Activated T-cell treated with anti-CD3 and anti-CD28 coated beads, Interleukin-2, amount 50 U/mL, for 72 hours (primary cell): ENCODE data around the gene INO80E. TPM values are rescaled to one million over a fixed set of nuclear protein-coding genes. Genes with fewer than 3 reads are reported as not detected.
"Not testable (repeated sequence)": the region's sequence is repeated elsewhere in the genome, so short reads cannot be mapped to it uniquely, and the experiment has no call there.

Experiments used
- ATAC-seq, 2 donors: fragments of 150-1000 bp; cut with Tn5 transposase; replicated peaks in 1 of 2; 2 replicates each; pipeline ENCODE4 v1.10.0; 2021; ENCODE audit warnings: moderate library complexity in 2 of 2, mild to moderate bottlenecking in 1 of 2
- DNase-seq, 2 donors: peaks; one replicate each; pipeline ENCODE4 v3.0.0; 2021 to 2022; ENCODE audit warnings: mixed read lengths in 1 of 2
- H3K27ac Mint-ChIP-seq: one replicate; pipeline ENCODE4 v1.8.0; 2022; ENCODE audit warnings: mild to moderate bottlenecking, moderate library complexity, mixed read lengths
- H3K27me3 Mint-ChIP-seq: one replicate; pipeline ENCODE4 v1.8.0; 2022; ENCODE audit warnings: low read depth, mixed read lengths
- H3K36me3 Mint-ChIP-seq, 2 donors: one replicate each; pipeline ENCODE4 v1.8.0; 2022; ENCODE audit warnings: mixed read lengths in 2 of 2, mild to moderate bottlenecking in 1 of 2; ENCODE audit not compliant: insufficient read depth in 2 of 2
- H3K4me1 Mint-ChIP-seq: one replicate; pipeline ENCODE4 v1.8.0; 2022; ENCODE audit warnings: low read depth, mixed read lengths
- H3K4me3 Mint-ChIP-seq, 2 donors: one replicate each; pipeline ENCODE4 v1.8.0; 2022; ENCODE audit warnings: mild to moderate bottlenecking in 2 of 2, mixed read lengths in 2 of 2, moderate library complexity in 2 of 2
- H3K9me3 Mint-ChIP-seq, 2 donors: one replicate each; pipeline ENCODE4 v1.8.0; 2022; ENCODE audit warnings: mixed read lengths in 2 of 2
- total RNA-seq, 2 donors: library from RNA; stranded (reverse); gene quantifications; one replicate each; pipeline ENCODE4 v1.2.3, GENCODE V29; 2022

The INO80E gene
- total RNA-seq, 2 donors from 2014 or later: 98.5 to 116 TPM

DNA sequence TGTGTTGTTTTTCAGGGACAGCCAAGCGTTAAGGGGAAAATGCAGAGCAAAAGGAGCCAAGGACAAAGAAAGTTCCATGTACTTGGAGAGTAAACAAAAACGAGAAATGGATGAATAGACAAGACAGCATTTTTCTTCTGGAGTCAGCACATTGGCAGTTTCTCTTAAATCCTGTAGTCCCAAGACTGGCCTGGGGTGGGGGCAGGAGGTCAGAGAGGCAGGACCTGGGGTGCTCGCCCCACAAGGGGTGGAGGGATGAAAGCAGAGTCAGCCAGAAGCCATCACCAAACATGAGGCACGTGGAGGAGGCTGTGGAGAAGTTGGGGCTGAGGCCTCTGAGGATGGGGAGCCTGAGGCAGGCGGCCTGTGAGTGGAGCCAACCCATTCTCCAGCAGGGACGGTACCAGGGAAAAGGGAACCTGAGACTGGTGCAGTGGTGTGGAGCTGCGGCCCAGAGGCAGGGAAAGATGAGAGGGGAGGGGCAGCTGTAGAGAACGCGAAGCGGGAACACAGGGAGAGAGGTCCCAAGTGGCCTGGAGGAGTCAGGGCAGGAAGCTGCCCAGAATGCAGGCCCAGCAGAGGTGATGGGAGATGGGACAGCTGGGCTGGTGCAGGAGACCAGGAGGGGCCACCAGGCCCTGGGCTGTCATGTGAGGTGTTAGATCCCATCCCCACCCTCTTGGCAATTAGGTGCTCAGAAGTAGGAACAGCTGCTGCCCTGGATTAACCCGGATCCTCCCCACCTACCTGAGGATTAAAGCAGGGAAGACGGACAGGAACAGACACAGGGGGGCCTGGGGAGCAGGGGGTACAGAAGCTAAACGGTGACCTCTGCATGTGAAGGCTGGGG lies 31.8 kb downstream of the INO80E start:
- H3K4me3 Mint-ChIP-seq: no peak overlapping the region
- H3K27me3 Mint-ChIP-seq: peaks cover 47% of the 10 kb centered on the region
- no peaks in the 10 kb centered on the region for H3K36me3 Mint-ChIP-seq
- no peak overlapping the region for H3K27ac Mint-ChIP-seq
- ATAC-seq (no peak), DNase-seq (no peak)
- no peaks in the 10 kb centered on the region for H3K9me3 Mint-ChIP-seq
- peaks cover 13% of the 10 kb centered on the region for H3K4me1 Mint-ChIP-seq

DNA sequence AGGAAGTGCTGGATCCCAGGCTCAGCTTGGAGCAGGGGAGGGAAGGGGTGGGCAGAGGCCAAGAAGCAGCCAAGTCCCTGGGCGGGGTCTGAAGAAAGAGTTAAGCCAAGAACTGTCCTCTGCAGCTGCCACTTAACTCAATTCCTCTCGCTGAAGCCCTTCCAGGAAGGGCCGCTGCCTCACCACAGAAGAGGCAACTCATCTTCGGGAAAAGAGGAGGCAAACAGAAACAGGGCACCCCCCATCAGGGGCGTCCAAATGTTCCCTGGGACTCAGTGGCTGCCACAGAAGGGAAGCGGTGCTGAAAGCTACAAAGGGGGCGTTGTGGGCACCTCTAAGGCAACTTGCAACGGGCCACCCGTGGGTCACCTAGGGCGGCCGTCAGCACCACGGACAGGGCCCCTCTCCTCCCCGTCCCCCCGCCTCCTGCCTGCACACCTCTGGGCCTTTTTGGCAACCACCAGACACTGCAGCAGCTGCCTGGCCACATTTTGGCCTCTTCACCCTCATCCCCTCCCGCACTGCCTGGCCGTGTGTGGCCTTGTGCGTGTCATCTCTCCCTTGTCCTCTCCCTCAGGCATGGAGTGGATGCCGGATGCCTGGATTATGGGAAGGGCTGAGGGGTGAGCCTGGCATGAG lies 32.5 kb downstream of the INO80E start:
- ATAC-seq (no peak), DNase-seq (peak; percentile 41)
- H3K27me3 Mint-ChIP-seq: peaks cover 47% of the 10 kb centered on the region
- no peak overlapping the region for H3K27ac Mint-ChIP-seq
- no peak overlapping the region for H3K4me3 Mint-ChIP-seq
- H3K36me3 Mint-ChIP-seq: no peaks in the 10 kb centered on the region
- peaks cover 13% of the 10 kb centered on the region for H3K4me1 Mint-ChIP-seq
- H3K9me3 Mint-ChIP-seq: no peaks in the 10 kb centered on the region

DNA sequence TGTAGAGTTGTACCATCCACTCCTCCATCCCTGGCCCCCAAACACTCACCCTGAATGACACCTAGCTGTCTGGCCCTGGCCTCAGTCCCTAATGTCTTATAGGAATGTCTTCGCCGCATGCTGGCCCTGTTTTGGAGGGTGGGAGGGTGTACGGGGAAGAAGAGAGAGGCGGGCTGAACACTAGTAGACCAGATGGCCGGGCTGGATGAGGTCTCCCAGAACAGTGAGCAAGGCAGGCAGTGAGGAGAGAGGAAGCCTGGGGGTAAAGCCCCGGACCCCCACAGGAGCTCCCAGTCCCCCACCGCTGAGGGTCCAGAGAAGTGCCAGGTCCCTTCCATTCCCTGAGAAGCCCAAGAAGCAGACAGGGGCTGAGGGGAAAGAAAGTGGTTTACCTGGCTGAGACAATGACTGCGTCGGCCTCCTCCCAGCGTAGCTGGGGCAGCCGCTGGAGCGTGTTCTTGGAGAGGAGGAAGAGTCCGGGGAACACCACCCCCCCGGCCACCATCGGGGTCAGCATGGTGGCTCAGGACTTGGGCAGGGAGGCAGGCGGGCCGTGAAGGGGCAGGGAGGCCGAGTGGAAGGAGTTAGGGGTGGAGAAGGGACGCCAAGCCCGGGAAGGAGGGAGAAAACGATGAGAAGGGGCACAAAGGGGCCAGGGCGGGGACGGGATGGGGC lies 34.1 kb downstream of the INO80E start:
- Mint-ChIP-seq H3K36me3 (no peaks in the 10 kb centered on the region), H3K4me1 (peaks cover 13% of the 10 kb centered on the region), H3K27ac (no peak overlapping the region), H3K9me3 (no peaks in the 10 kb centered on the region), H3K27me3 (peaks cover 47% of the 10 kb centered on the region), H3K4me3 (peak overlapping the region in 1 of 2 donors; percentile 39)
- DNase-seq (no peak), ATAC-seq (no peak)

DNA sequence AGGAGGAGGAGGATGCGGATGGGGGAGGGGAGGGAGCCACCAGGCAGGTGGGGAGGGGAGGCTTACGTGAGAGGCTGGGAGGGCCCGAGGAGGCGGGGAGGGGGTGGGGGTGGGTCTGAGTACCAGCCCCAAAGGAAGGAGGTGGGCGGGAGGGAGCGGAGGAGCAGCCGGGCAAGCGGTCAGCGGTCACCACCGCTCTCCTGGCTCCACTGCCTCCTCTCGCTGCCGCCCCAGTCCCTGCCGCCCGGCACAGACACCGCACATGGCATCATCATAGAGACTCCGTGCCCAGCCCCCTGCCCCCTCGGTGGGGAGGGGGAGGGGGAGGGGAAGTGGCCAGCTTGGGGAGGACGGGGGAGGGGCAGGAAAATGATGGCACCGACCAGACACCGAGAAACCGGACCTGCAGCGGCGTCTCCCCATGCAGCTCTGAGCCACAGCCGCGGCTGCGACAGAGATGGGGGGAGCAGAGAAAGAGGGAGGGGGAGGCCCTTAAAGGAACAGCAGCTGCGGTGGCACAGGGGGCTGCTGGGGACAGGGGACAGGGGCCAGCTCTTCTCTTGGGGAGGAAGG lies 34.9 kb downstream of the INO80E start, which contains the start of gene TLCD3B:
TLCD3B (minus strand) TSS at position 431 of the 573 bp plus-strand sequence. CDS start 744 bp downstream, outside the sequence.
- peaks cover 13% of the 10 kb centered on the region for H3K4me1 Mint-ChIP-seq
- no peaks in the 10 kb centered on the region for H3K36me3 Mint-ChIP-seq
- H3K4me3 Mint-ChIP-seq: peak within 1 kb of the TSS; percentile 39 to 63
- H3K9me3 Mint-ChIP-seq: no peaks in the 10 kb centered on the region
- H3K27ac Mint-ChIP-seq: no peak within 1 kb of the TSS
- ATAC-seq (peak in 1 of 2 donors; percentile 17), DNase-seq (no peak)
- H3K27me3 Mint-ChIP-seq: peaks cover 53% of the 10 kb centered on the region

DNA sequence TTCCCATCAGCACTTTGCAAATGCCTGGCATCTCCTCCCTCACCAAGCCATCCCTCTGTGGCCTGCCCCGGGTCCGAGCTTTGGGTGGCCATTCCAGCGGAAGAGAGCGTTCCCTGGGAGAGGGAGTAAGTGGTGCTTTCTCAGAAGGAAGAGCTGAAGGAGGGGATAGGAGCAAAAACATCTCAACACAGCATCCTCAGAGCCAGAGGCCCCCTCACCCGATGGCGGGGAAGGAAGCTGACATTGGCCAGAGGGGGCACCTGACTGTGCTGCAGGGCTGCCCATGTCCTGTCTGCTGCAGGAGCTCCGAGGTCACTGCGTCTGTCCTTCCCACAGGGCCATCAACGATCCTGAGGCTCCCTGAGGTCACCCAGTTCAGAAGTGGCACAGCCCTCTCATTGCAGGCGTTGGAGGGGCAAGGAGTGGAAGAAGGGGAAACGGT lies 35.5 kb downstream of the INO80E start:
- no peaks in the 10 kb centered on the region for H3K36me3 Mint-ChIP-seq
- ATAC-seq (no peak), DNase-seq (no peak)
- no peak overlapping the region for H3K27ac Mint-ChIP-seq
- H3K4me1 Mint-ChIP-seq: peaks cover 13% of the 10 kb centered on the region
- H3K9me3 Mint-ChIP-seq: no peaks in the 10 kb centered on the region
- H3K4me3 Mint-ChIP-seq: no peak overlapping the region
- H3K27me3 Mint-ChIP-seq: peaks cover 53% of the 10 kb centered on the region

DNA sequence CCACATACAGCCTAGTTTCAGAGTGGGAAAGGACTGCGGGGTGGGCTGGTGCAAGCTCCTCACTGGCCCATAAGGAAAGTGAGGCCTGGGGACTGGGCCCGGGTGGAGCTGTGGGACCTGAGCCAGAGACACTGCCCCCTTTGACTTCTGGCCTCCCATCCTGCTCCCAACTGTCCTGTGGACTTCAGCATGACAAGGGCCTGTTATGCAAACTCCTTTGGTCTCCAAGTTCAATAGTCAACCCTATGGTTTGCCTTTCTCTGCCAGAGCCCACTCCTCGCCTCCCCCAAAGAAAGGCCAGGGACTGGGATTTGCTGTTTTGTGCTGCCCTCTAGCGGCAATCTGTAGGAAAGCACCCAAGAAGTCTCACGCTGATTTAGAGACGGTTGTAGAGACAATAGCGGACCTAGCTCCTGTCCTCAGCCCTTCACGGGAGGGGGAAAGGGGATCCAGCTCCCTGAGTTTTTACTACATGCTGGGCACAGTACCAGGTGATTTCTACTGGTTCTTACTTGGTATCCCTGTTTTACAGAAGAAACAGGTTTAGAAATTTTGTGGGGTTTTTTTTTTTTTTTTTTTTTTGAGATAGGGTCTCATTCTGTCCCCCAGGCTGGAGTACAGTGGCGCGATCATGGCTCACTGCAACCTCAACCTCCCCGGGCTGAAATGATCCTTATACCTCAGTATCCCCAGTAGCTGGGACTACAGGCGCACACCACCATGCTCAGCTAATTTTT lies 36.2 kb downstream of the INO80E start:
- H3K9me3 Mint-ChIP-seq: no peaks in the 10 kb centered on the region
- H3K4me3 Mint-ChIP-seq: peak overlapping the region; percentile 36 to 63
- H3K27ac Mint-ChIP-seq: no peak overlapping the region
- DNase-seq: peak; percentile 64 to 72
- peaks cover 45% of the 10 kb centered on the region for H3K27me3 Mint-ChIP-seq
- H3K36me3 Mint-ChIP-seq: no peaks in the 10 kb centered on the region
- H3K4me1 Mint-ChIP-seq: peaks cover 13% of the 10 kb centered on the region
- ATAC-seq: peak; percentile 52 to 61

DNA sequence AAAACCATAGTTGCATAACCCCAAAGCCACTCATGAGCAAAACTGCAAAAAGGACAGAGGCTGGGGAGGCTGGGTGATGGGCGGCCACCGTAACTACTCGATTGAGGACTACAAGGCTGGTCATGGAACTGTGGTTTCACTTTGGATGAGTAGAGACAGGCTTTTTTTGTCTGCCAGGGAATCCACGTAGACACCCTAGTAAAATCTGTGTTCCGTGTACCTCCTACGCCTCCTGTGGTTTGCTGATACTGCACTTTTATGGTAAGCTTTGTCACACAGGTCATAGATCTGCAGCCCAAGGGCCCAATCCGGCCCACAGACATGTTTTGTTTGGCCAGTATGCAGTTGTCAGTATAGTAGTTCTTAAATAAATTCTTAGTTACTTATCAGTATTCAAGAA lies 37.2 kb downstream of the INO80E start:
- DNase-seq (peak; percentile 33 to 43), ATAC-seq (peak; percentile 63 to 84)
- Mint-ChIP-seq H3K9me3 (no peaks in the 10 kb centered on the region), H3K27ac (no peak overlapping the region), H3K4me3 (peak overlapping the region in 1 of 2 donors; percentile 41), H3K27me3 (peaks cover 35% of the 10 kb centered on the region), H3K36me3 (no peaks in the 10 kb centered on the region), H3K4me1 (peaks cover 13% of the 10 kb centered on the region)

DNA sequence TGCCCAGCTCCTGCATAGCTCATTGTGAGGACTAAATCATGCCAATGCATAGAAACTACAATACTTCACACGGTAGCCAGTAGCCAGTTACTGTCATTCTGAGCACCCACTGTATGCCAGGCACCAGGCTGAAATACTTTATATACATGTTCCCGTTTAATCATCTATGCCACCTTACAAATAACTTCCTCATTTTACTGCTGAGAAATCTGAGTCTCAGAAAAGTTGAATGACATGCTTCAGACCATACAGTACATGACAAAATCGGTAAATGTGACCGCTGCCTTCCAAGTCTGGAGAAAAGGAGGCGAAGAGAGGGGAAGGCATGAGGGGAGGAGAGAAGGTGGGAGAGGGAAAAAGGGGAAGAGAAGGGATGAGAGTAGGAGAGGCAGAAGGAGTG lies 44.2 kb downstream of the INO80E start:
- no peak overlapping the region for H3K4me3 Mint-ChIP-seq
- peaks cover 5% of the 10 kb centered on the region for H3K4me1 Mint-ChIP-seq
- ATAC-seq: no peak
- no peak overlapping the region for H3K27ac Mint-ChIP-seq
- no peak for DNase-seq
- peaks cover 14% of the 10 kb centered on the region for H3K27me3 Mint-ChIP-seq
- H3K9me3 Mint-ChIP-seq: no peaks in the 10 kb centered on the region
- H3K36me3 Mint-ChIP-seq: no peaks in the 10 kb centered on the region

DNA sequence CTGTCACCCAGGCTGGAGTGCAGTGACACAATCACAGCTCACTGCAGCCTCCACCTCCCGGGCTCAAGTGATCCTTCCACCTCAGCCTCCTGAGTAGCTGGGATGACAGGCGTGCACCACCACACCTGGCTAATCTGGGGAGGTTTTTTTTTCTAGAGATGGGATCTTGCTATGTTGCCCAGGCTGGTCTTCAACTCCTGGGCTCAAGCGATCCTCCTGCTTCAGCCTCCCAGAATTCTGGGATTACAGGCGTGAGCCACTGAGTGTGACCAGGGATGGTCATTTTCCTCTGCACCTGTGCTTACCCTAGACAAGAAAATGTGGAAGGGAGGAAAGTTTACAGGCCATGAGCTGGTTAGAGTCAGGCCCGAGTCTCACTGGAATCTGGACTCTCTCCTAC lies 44.6 kb downstream of the INO80E start:
- not testable (repeated sequence) for H3K4me3 Mint-ChIP-seq, H3K4me1 Mint-ChIP-seq, H3K9me3 Mint-ChIP-seq, DNase-seq, H3K27ac Mint-ChIP-seq, ATAC-seq, H3K36me3 Mint-ChIP-seq
- H3K27me3 Mint-ChIP-seq: peaks cover 14% of the 10 kb centered on the region

DNA sequence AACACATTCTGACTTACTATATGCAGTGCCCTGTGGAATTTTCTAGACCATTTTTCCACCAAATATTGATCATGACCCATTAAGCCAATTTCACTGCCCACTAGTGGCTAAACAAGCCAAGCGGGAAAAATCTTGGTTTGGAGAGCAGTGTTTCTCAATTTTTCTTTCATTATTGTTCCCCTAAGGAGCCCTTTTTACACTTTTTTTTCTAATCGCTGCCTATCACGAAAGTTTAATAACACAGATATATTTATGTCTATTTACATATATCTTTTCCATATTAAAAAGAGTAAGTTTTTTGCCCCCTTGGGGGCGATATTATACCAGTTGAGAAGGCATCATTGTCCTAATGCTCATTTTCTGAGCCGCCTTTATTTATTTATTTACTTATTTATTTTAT lies 45.8 kb downstream of the INO80E start:
- DNase-seq (no peak), ATAC-seq (no peak)
- Mint-ChIP-seq H3K9me3 (no peaks in the 10 kb centered on the region), H3K27ac (no peak overlapping the region), H3K27me3 (peaks cover 12% of the 10 kb centered on the region), H3K4me1 (peaks cover 8% of the 10 kb centered on the region), H3K36me3 (no peaks in the 10 kb centered on the region), H3K4me3 (no peak overlapping the region)

DNA sequence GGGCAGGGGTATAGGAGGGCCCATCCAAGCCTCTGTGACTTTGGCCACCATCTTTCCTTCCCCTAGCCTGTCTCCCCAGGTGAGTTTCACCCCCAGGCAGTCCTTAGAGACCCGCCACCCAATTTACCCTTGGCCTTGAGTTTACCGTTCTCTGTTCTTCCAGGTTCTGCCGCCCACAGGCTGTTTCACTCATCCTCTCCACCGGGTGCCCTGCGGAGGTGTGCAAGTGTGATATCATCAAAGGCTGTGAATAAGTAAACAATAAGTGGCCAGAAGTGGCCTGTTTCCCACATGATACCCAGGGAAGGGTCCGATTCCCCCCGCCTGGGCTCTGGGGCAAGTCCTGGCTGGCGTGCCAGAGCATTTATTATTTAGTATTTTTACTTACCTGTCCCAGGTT lies 50.1 kb downstream of the INO80E start:
- no peak overlapping the region for H3K4me3 Mint-ChIP-seq
- peak in 1 of 2 donors; percentile 30 for ATAC-seq
- H3K4me1 Mint-ChIP-seq: peaks cover 13% of the 10 kb centered on the region
- no peaks in the 10 kb centered on the region for H3K9me3 Mint-ChIP-seq
- DNase-seq: no peak
- peaks cover 6% of the 10 kb centered on the region for H3K27me3 Mint-ChIP-seq
- H3K36me3 Mint-ChIP-seq: no peaks in the 10 kb centered on the region
- no peak overlapping the region for H3K27ac Mint-ChIP-seq

DNA sequence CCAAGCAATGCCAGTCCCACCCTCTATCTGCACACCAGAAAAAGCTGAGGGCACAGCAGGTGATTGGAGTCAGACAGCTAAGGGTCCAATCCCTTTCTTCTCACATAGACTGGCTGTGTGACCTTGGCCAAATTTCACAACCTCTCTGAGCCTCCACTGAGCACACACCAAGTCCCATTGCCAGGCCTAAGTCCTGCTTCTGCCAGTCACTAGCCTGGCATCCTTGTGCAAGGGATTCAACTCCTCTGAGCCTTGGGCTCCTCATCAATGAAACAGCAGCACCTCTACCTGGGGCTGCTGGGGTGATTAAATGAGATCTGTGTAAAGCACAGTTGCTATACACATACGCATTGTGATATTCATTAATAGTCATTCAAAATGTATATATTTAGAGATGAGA lies 50.5 kb downstream of the INO80E start:
- H3K4me3 Mint-ChIP-seq: no peak overlapping the region
- no peaks in the 10 kb centered on the region for H3K9me3 Mint-ChIP-seq
- no peak overlapping the region for H3K27ac Mint-ChIP-seq
- DNase-seq (no peak), ATAC-seq (no peak)
- peaks cover 16% of the 10 kb centered on the region for H3K4me1 Mint-ChIP-seq
- H3K27me3 Mint-ChIP-seq: peaks cover 6% of the 10 kb centered on the region
- peaks cover 0 to 2% of the 10 kb centered on the region in 2 donors for H3K36me3 Mint-ChIP-seq
